ENCODE data around the gene ARHGEF37.

DNA sequence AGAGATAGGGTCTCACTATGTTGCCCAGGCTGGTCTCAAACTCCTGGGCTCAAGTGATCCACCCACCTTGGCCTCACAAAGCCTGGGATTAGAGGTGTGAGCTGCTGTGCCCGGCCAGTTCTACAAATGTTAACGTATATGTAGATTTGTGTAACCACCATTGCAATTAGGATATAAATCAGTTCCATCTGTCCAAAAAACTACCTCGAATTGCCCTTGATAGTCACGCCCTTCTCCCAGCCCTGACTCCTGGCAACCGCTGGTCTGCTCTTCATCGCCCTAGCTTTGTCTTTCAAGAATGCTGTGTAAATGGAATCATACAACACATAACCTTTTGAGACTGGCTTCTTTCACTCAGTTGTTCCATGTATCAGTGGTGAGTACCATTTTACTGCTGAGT is 102.7 kb downstream of the ARHGEF37 start:
- no peak for TF ChIP-seq EZH2phosphoT487 (IDR thresholded peaks at IDR 0.05; ENCODE audit: borderline replicate concordance)
- TF ChIP-seq, protein P1, sequence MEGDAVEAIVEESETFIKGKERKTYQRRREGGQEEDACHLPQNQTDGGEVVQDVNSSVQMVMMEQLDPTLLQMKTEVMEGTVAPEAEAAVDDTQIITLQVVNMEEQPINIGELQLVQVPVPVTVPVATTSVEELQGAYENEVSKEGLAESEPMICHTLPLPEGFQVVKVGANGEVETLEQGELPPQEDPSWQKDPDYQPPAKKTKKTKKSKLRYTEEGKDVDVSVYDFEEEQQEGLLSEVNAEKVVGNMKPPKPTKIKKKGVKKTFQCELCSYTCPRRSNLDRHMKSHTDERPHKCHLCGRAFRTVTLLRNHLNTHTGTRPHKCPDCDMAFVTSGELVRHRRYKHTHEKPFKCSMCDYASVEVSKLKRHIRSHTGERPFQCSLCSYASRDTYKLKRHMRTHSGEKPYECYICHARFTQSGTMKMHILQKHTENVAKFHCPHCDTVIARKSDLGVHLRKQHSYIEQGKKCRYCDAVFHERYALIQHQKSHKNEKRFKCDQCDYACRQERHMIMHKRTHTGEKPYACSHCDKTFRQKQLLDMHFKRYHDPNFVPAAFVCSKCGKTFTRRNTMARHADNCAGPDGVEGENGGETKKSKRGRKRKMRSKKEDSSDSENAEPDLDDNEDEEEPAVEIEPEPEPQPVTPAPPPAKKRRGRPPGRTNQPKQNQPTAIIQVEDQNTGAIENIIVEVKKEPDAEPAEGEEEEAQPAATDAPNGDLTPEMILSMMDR (conservative IDR thresholded peaks at IDR 0.05; ENCODE audit: low read length), result no peak

Data from Loucy (cell line).